ENCODE results near the gene CD247. TPM values are rescaled to one million over a fixed set of nuclear protein-coding genes. Genes with fewer than 3 reads are reported as not detected.
A peak's percentile ranks its signal among the peaks of the same experiment; 100 is the strongest.

The CD247 gene
- total and polyA plus RNA-seq, 9 of the 15 experiments (the other 6 are each of a cell fraction or from before 2014, with no cell fraction given): 0.08 to 0.42 (median 0.28) TPM; not detected in 5

- ChIA-PET CTCF (ENCODE audit: low intra/inter-chr PET ratio) (no interaction called here), POLR2A (interaction anchor here (1.0 to 1.5 kb wide), 3 partner anchors 13 to 22 kb away, joined by 3 to 4 read pairs (median 3); no protein-coding TSS in a partner anchor)
- no peaks in the 10 kb centered on the region for H3K9me1 ChIP-seq (ENCODE audit: control insufficient read depth, insufficient read depth, low read length)
- H3K9ac ChIP-seq (ENCODE audit: insufficient read depth in 1 of 2, low read depth in 2 of 2, low read length in 2 of 2): no peak overlapping the region
- 30% methylated on average over 3 of the region's 3 CpGs for WGBS (ENCODE audit: insufficient coverage, low coverage, missing lambda C conversion rate)
- FAIRE-seq (no peak), ATAC-seq (no peak), DNase-seq (ENCODE audit: extremely low read depth in 1 of 4, low spot score in 3 of 4) (no peak)
- peaks cover 5 to 19% of the 10 kb centered on the region in 2 experiments; a peak in 3 of 5 replicates for H3K4me1 ChIP-seq (replicated peaks in 1 of 2; ENCODE audit: control insufficient read depth in 2 of 2, insufficient read depth in 2 of 2, low read length in 2 of 2)
- peaks cover 0 to 8% of the 10 kb centered on the region in 2 experiments; a peak in 1 of 5 replicates for H3K27me3 ChIP-seq (ENCODE audit: control insufficient read depth in 2 of 2, insufficient read depth in 2 of 2, low read length in 2 of 2)
- H3K27ac ChIP-seq (ENCODE audit: extremely low read depth, low read depth, low read length): no peak overlapping the region
- no peak overlapping the region for H3K4me2 ChIP-seq (ENCODE audit: insufficient read depth, low read length)
- H3K9me3 ChIP-seq (replicated peaks; ENCODE audit: control insufficient read depth, insufficient read depth, low read depth, low read length): no peaks in the 10 kb centered on the region
- no peaks in the 10 kb centered on the region for H3K79me2 ChIP-seq (ENCODE audit: control insufficient read depth, insufficient read depth, low read length)
- no peaks in the 10 kb centered on the region for H3K36me3 ChIP-seq (ENCODE audit: control insufficient read depth, insufficient read depth, low read length)
- H4K20me1 ChIP-seq (replicated peaks; ENCODE audit: control insufficient read depth, insufficient read depth, low read length): no peaks in the 10 kb centered on the region
- no TSS peak for BruUV-seq (replicated peaks)
- H3K4me3 ChIP-seq: no peak overlapping the region
- H2AFZ ChIP-seq (ENCODE audit: low read depth, low read length): no peak overlapping the region
- TF ChIP-seq BCOR (IDR thresholded peaks at IDR 0.05) (no peak), CUX1 (CRISPR knock-in tag; IDR thresholded peaks at IDR 0.05) (no peak), ARHGAP35 (IDR thresholded peaks at IDR 0.05; ENCODE audit: partially characterized antibody) (no peak), ZNF239 (CRISPR knock-in tag; IDR thresholded peaks at IDR 0.05) (no peak), ZNF79 (CRISPR knock-in tag; IDR thresholded peaks at IDR 0.05; ENCODE audit: low read depth) (peak; percentile 93), SOX6 (IDR thresholded peaks at IDR 0.05) (peak; percentile 59), ELF2 (CRISPR knock-in tag; IDR thresholded peaks at IDR 0.05) (0 out of 2 replicates have a peak, but pooled peaks have one; percentile 20), IRF1 (CRISPR knock-in tag; IDR thresholded peaks at IDR 0.05; ENCODE audit: borderline replicate concordance) (no peak), ZNF77 (CRISPR knock-in tag; IDR thresholded peaks at IDR 0.05) (no peak), PCBP2 (IDR thresholded peaks at IDR 0.05; ENCODE audit: low read depth, low read length, poor library complexity, severe bottlenecking) (no peak)
- in situ Hi-C loops (cut with MboI) (loop anchor here (5.0 kb wide), 2 partner anchors 261 to 461 kb away; no protein-coding TSS in a partner anchor), intact Hi-C loops (cut with micrococcal nuclease) (no loop called here)
These were observed 9.9 kb upstream of the CD247 start for GRCh38 chr1:167528057-167528728.
